Measurements from ENCODE around the gene EEIG1.
"Not testable (repeated sequence)": the region's sequence is repeated elsewhere in the genome, so short reads cannot be mapped to it uniquely, and the experiment has no call there.

EEIG1 gene

GRCh38 chr9:127980706-127981558, at the start of gene EEIG1:
TSS of gene EEIG1 (minus strand) at chr9:127980989. CDS start at chr9:127980137, 852 bp downstream.
- peak; percentile 80 for DNase-seq (ENCODE audit: low read depth, low spot score)

- no peak for DNase-seq (ENCODE audit: low read depth, low spot score)
Measured at GRCh38 chr9:128027705-128028104, 46.9 kb upstream of the EEIG1 start.

GRCh38 chr9:128026773-128027541, 46.2 kb upstream of the EEIG1 start:
- DNase-seq (ENCODE audit: low read depth, low spot score): no peak

GRCh38 chr9:128026255-128026772, 45.5 kb upstream of the EEIG1 start:
- no peak for DNase-seq (ENCODE audit: low read depth, low spot score)

GRCh38 chr9:128025736-128026135, 44.9 kb upstream of the EEIG1 start:
- DNase-seq (ENCODE audit: low read depth, low spot score): no peak

GRCh38 chr9:128024761-128025308, 44.0 kb upstream of the EEIG1 start:
- no peak for DNase-seq (ENCODE audit: low read depth, low spot score)

GRCh38 chr9:128023671-128024070, 42.9 kb upstream of the EEIG1 start:
- DNase-seq (ENCODE audit: low read depth, low spot score): not testable (repeated sequence)

GRCh38 chr9:128022886-128023285, 42.1 kb upstream of the EEIG1 start:
- DNase-seq (ENCODE audit: low read depth, low spot score): no peak

GRCh38 chr9:128021098-128021497, 40.3 kb upstream of the EEIG1 start:
- DNase-seq (ENCODE audit: low read depth, low spot score): no peak

GRCh38 chr9:128020692-128021091, 39.9 kb upstream of the EEIG1 start:
- no peak for DNase-seq (ENCODE audit: low read depth, low spot score)

- DNase-seq (ENCODE audit: low read depth, low spot score): no peak
Measured at GRCh38 chr9:128015696-128016095, 34.9 kb upstream of the EEIG1 start.

GRCh38 chr9:128011071-128011817, 30.5 kb upstream of the EEIG1 start:
- no peak for DNase-seq (ENCODE audit: low read depth, low spot score)

- DNase-seq (ENCODE audit: low read depth, low spot score): no peak
Measured at GRCh38 chr9:128009639-128010038, 28.9 kb upstream of the EEIG1 start.

- no peak for DNase-seq (ENCODE audit: low read depth, low spot score)
Measured at GRCh38 chr9:128008171-128008570, 27.4 kb upstream of the EEIG1 start.

- DNase-seq (ENCODE audit: low read depth, low spot score): no peak
Measured at GRCh38 chr9:128007566-128008138, 26.9 kb upstream of the EEIG1 start.

- DNase-seq (ENCODE audit: low read depth, low spot score): no peak
Measured at GRCh38 chr9:128006332-128006996, 25.7 kb upstream of the EEIG1 start.

- no peak for DNase-seq (ENCODE audit: low read depth, low spot score)
Measured at GRCh38 chr9:128005923-128006322, 25.1 kb upstream of the EEIG1 start.

GRCh38 chr9:128003966-128004604, 23.3 kb upstream of the EEIG1 start:
- no peak for DNase-seq (ENCODE audit: low read depth, low spot score)

- no peak for DNase-seq (ENCODE audit: low read depth, low spot score)
Measured at GRCh38 chr9:128002959-128003358, 22.2 kb upstream of the EEIG1 start.

- no peak for DNase-seq (ENCODE audit: low read depth, low spot score)
Measured at GRCh38 chr9:128001779-128002298, 21.1 kb upstream of the EEIG1 start.

Data from smooth muscle cell of the brain vasculature (primary cell).